ENCODE data around the gene CSMD2. TPM values are rescaled to one million over a fixed set of nuclear protein-coding genes. Genes with fewer than 3 reads are reported as not detected.

The CSMD2 gene
- total and polyA plus RNA-seq, 2 of the 4 experiments (the other 2 are of a cell fraction): under 0.01 to 0.36 TPM

DNA sequence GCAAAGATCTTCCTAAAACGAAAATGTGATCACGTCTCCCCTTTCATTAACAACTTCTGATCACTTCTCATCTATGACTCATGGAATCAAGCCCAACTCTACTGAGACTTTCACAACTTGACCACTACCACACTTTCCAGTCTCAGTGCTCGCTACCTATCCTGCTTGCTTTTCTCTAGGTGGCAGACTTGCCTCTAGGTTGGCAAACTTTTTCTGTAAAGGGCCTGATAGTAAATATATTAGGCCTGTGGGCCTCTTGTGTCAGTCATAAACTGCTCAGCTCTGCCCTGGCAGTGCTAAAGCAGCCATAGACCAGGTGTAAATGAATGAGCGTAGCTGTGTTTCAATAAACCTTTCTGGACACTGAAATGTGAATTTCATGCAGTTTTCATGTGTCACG is 322.7 kb downstream of the CSMD2 start:
- Histone ChIP-seq H3K23ac (ENCODE audit: low read depth, low read length) (no peak overlapping the region), H4K5ac (ENCODE audit: low read depth, low read length) (no peak overlapping the region), H3K14ac (replicated peaks; ENCODE audit: low read depth, low read length) (no peak overlapping the region), H3K27me3 (ENCODE audit: control insufficient read depth, insufficient read depth, low read length) (no peaks in the 10 kb centered on the region), H3K4me2 (ENCODE audit: low read depth, low read length) (no peak overlapping the region), H3K4me3 (ENCODE audit: insufficient read depth, low read depth, low read length) (no peak overlapping the region), H2BK120ac (ENCODE audit: low read depth, low read length) (no peak overlapping the region), H3K56ac (ENCODE audit: extremely low read depth, insufficient read depth, low read length) (no peak overlapping the region), H3K27ac (ENCODE audit: insufficient read depth, low read length) (no peak overlapping the region), H3K79me1 (ENCODE audit: low read depth in 1 of 2, low read length in 2 of 2) (no peaks in the 10 kb centered on the region), H3K36me3 (ENCODE audit: control insufficient read depth, insufficient read depth, low read length) (no peaks in the 10 kb centered on the region), H3K9me3 (ENCODE audit: control insufficient read depth, insufficient read depth, low read length) (peaks cover 15% of the 10 kb centered on the region), H3K9ac (ENCODE audit: low read depth, low read length) (no peak overlapping the region), H2BK20ac (ENCODE audit: low read depth, low read length) (no peak overlapping the region), H3K9me1 (ENCODE audit: insufficient read depth, low read length) (no peaks in the 10 kb centered on the region), H4K91ac (ENCODE audit: insufficient read depth, low read depth, low read length) (no peak overlapping the region), H2AK9ac (replicated peaks; ENCODE audit: low read depth, low read length, poor library complexity) (no peak overlapping the region), H2AK5ac (ENCODE audit: low read depth, low read length) (no peak overlapping the region), H3K4me1 (ENCODE audit: control insufficient read depth, insufficient read depth, low read length) (no peaks in the 10 kb centered on the region), H2BK5ac (ENCODE audit: low read depth, low read length, poor library complexity, severe bottlenecking) (no peak overlapping the region), H3K18ac (ENCODE audit: low read depth, low read length) (no peak overlapping the region), H4K20me1 (ENCODE audit: insufficient read depth, low read length) (no peaks in the 10 kb centered on the region), H3K4ac (ENCODE audit: low read depth, low read length) (no peak overlapping the region), H2BK15ac (ENCODE audit: low read depth, low read length) (no peak overlapping the region), H4K8ac (ENCODE audit: low read depth in 2 of 2, low read length in 2 of 2) (no peak overlapping the region), H2AFZ (replicated peaks; ENCODE audit: low read length, poor library complexity) (no peak overlapping the region)
- no TSS peak for BruUV-seq (replicated peaks)
- no peak for DNase-seq
- dilution Hi-C loops (cut with HindIII; ENCODE audit: low sequenced_read_pairs, unreplicated experiment): no loop called here
- intact Hi-C loops (cut with micrococcal nuclease): no loop called here
- WGBS, 2 experiments (ENCODE audit: extremely low coverage in 2 of 2, insufficient read length in 1 of 2): no CpG with 5 or more reads among the region's 5 CpGs
- POLR2A ChIA-PET (ENCODE audit: unreplicated experiment): no interaction called here
- in situ Hi-C loops (cut with MboI; ENCODE audit: low sequenced_read_pairs): no loop called here
- no peak for TF ChIP-seq RFX5 (IDR thresholded peaks at IDR 0.05; ENCODE audit: low read depth, low read length)
- no peak for TF ChIP-seq MXI1 (IDR thresholded peaks at IDR 0.05; ENCODE audit: borderline replicate concordance, low read depth, low read length)
- no peak for TF ChIP-seq CTCF (conservative IDR thresholded peaks at IDR 0.05; ENCODE audit: low read depth, low read length)
- no peak for TF ChIP-seq CHD1 (IDR thresholded peaks at IDR 0.05; ENCODE audit: low read depth, low read length)
- TF ChIP-seq CEBPB (IDR thresholded peaks at IDR 0.05; ENCODE audit: low read depth, low read length): no peak
- no peak for TF ChIP-seq FOS (IDR thresholded peaks at IDR 0.05; ENCODE audit: low read depth, low read length)
- TF ChIP-seq RCOR1 (IDR thresholded peaks at IDR 0.05; ENCODE audit: insufficient replicate concordance, low read length): no peak
- no peak for TF ChIP-seq RAD21 (IDR thresholded peaks at IDR 0.05; ENCODE audit: low read length)
- TF ChIP-seq ELK1 (IDR thresholded peaks at IDR 0.05; ENCODE audit: borderline replicate concordance, low read depth, low read length): no peak
- no peak for TF ChIP-seq USF2 (IDR thresholded peaks at IDR 0.05; ENCODE audit: low read depth, low read length)
- no peak for TF ChIP-seq BHLHE40 (IDR thresholded peaks at IDR 0.05; ENCODE audit: low read depth, low read length)
- no peak for TF ChIP-seq MAZ (IDR thresholded peaks at IDR 0.05; ENCODE audit: borderline replicate concordance, low read depth, low read length)
- no peak for TF ChIP-seq NFE2L2 (IDR thresholded peaks at IDR 0.05; ENCODE audit: low read depth, low read length)
- no peak for TF ChIP-seq POLR2A (IDR thresholded peaks at IDR 0.05; ENCODE audit: low read depth, low read length)
- TF ChIP-seq MAFK (IDR thresholded peaks at IDR 0.05; ENCODE audit: low read depth, low read length): no peak
- no peak for TF ChIP-seq SMC3 (IDR thresholded peaks at IDR 0.05; ENCODE audit: low read depth, low read length)
- CTCF ChIA-PET: no interaction called here
- ATAC-seq (ENCODE audit: low read depth): no peak
